Esophagus (tissue), 2 donors: ENCODE results near the gene ZBED5. TPM values are rescaled to one million over a fixed set of nuclear protein-coding genes. Genes with fewer than 3 reads are reported as not detected.
"Not testable (repeated sequence)": the region's sequence is repeated elsewhere in the genome, so short reads cannot be mapped to it uniquely, and the experiment has no call there.

Source experiments
- H3K27ac ChIP-seq, 2 donors: one replicate each; pipeline ENCODE4 v1.5.1; 2013; ENCODE audit warnings: low read depth in 2 of 2, mild to moderate bottlenecking in 2 of 2, inconsistent platforms in 1 of 2, low read length in 1 of 2, moderate library complexity in 1 of 2
- H3K27me3 ChIP-seq, 2 donors: one replicate each; pipeline ENCODE4 v1.6.1; 2013; ENCODE audit warnings: low read length in 2 of 2, control low read depth in 1 of 2, mild to moderate bottlenecking in 1 of 2; ENCODE audit not compliant: insufficient read depth in 2 of 2, control insufficient read depth in 1 of 2
- H3K36me3 ChIP-seq, 2 donors: one replicate each; pipeline ENCODE4 v1.6.1; 2013; ENCODE audit warnings: low read length in 1 of 2; ENCODE audit not compliant: control insufficient read depth in 2 of 2, insufficient read depth in 2 of 2
- H3K4me1 ChIP-seq, 2 donors: one replicate each; pipeline ENCODE4 v1.6.1; 2013; ENCODE audit warnings: low read length in 1 of 2; ENCODE audit not compliant: control insufficient read depth in 2 of 2, insufficient read depth in 2 of 2
- H3K4me3 ChIP-seq, 2 donors: one replicate each; pipeline ENCODE4 v1.5.1; 2013; ENCODE audit warnings: low read length in 2 of 2, mild to moderate bottlenecking in 2 of 2, low read depth in 1 of 2, moderate library complexity in 1 of 2
- H3K9me3 ChIP-seq, 2 donors: one replicate each; pipeline ENCODE4 v1.6.1; 2013; ENCODE audit warnings: mild to moderate bottlenecking in 2 of 2, low read depth in 1 of 2, low read length in 1 of 2, moderate library complexity in 1 of 2; ENCODE audit not compliant: control insufficient read depth in 2 of 2, insufficient read depth in 1 of 2
- WGBS, 2 donors: extraction: QIAGEN DNeasy Blood & Tissue Kit; methylation state at CpG; one replicate each; pipeline ENCODE4 v1.1.7; 2013; 5-methylcytosine and 5-hydroxymethylcytosine counted together
- polyA plus RNA-seq, 2 donors: library from polyadenylated mRNA; stranded (reverse); fragments of 200-250 nt; gene quantifications; one replicate each; pipeline ENCODE4 v1.2.3, GENCODE V29; 2013
- donor health status: healthy with polysubstance abuse.
- donor health status: Bipolar disorder and iron deficiency.

Gene ZBED5
- polyA plus RNA-seq, 2 donors, result 16.1 to 30.4 TPM

GRCh38 chr11:10822491-10822890 lies 35.4 kb downstream of the ZBED5 start:
- not testable (repeated sequence) for H3K27me3 ChIP-seq, H3K9me3 ChIP-seq, H3K36me3 ChIP-seq, H3K27ac ChIP-seq, H3K4me3 ChIP-seq, H3K4me1 ChIP-seq
- 83 to 86% methylated on average over 3 of the region's 3 CpGs for WGBS, 2 donors

- Histone ChIP-seq H3K4me1 (no peaks in the 10 kb centered on the region), H3K9me3 (no peaks in the 10 kb centered on the region), H3K36me3 (no peaks in the 10 kb centered on the region), H3K4me3 (no peak overlapping the region), H3K27ac (no peak overlapping the region), H3K27me3 (no peaks in the 10 kb centered on the region)
- 68 to 76% methylated on average over 1 of the region's 1 CpG for WGBS, 2 donors
Observed at GRCh38 chr11:10818594-10818993, 39.3 kb downstream of the ZBED5 start.

DNA sequence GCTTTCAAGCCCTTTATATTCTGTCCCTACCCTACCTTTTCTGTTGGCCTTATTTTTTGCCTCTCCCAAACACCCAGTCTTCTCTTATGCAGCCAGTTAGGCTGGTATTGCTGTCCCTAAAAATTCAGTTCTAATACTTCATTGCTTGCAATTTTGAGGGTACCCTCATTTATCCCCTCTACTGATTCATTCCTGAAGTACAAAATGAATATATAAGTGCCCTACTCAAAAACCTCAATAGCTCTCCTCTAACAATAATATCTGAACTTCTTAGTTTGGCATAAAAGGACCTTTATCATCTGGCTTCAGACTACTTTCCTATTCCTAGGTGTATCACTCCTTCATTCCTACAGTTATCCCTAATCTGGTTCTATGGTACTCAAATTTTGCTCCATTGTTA lies 43.9 kb downstream of the ZBED5 start:
- Histone ChIP-seq H3K36me3 (no peaks in the 10 kb centered on the region), H3K4me3 (no peak overlapping the region), H3K27ac (no peak overlapping the region), H3K9me3 (no peaks in the 10 kb centered on the region), H3K4me1 (no peaks in the 10 kb centered on the region), H3K27me3 (no peaks in the 10 kb centered on the region)

DNA sequence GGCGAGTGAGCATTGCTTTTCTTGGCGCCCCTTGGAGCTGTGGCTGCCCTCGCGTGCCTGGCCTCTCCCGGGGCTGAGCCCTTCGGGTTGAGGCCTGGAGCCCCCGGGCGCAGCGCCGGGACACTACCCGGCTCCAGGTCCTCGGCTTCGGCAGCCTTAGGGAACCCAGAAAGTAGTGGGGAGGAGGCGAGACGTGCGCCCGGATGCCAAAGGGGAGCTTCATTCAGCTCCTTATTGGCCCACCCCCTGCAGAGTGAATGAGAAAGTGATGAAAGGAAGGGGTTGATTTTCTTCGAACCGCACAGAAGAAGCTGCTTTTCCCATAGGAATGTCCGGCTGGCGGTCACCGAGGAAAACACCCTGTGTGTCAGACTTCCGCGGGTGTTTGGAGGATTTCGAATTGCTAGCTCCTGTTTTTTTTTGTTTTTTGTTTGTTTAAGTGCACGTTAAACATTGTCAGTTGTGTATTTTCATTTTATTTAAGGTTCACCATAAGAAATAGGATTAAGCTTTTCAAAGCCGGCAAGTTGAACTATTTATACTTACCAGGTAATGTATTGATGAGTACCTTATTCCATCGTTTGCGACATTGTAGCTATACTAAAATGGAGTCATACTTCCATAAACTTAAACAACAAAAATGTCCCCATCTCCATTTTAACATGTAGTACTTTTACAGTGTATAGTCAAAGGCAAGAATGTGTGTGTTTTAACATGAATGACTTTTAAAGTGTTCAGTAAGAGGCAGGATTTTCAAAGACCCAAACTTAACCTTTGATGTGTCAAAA lies 48.3 kb downstream of the ZBED5 start:
- H3K27me3 ChIP-seq, result no peaks in the 10 kb centered on the region
- H3K4me3 ChIP-seq, result peak overlapping the region; percentile 88 to 100
- H3K9me3 ChIP-seq, result no peaks in the 10 kb centered on the region
- no peaks in the 10 kb centered on the region for H3K4me1 ChIP-seq
- WGBS, 2 donors, result 2% methylated on average over 29 of the region's 29 CpGs
- H3K27ac ChIP-seq, result peak overlapping the region; percentile 98 to 99
- peaks cover 2 to 4% of the 10 kb centered on the region in 2 donors for H3K36me3 ChIP-seq

GRCh38 chr11:10808553-10809372 lies 49.1 kb downstream of the ZBED5 start, which contains the start of gene EIF4G2:
Gene EIF4G2, minus strand, starts transcription at chr11:10808926.
- peak within 1 kb of the TSS; percentile 88 to 100 for H3K4me3 ChIP-seq
- H3K27me3 ChIP-seq, result no peaks in the 10 kb centered on the region
- no peaks in the 10 kb centered on the region for H3K4me1 ChIP-seq
- H3K9me3 ChIP-seq, result no peaks in the 10 kb centered on the region
- peak within 1 kb of the TSS; percentile 99 for H3K27ac ChIP-seq
- H3K36me3 ChIP-seq, result peaks cover 2 to 9% of the 10 kb centered on the region in 2 donors
- 0 to 1% methylated on average over 65 of the region's 65 CpGs for WGBS, 2 donors

DNA sequence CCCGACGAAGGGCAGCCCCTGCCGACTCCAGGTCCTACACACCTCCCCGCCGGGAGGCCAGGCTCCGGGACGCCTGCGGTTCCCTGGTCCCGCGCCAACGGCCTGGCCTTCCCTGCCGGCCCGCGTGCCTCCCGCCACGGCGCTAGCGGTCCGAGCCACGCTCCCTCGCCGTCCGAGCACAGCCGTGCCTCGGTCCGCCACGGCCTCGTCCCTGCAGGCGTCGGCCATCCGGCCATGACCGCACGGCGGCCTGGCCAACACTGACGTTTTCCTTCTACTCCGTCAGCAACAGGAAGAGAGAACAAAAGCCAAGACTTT lies 49.7 kb downstream of the ZBED5 start:
- Histone ChIP-seq H3K9me3 (no peaks in the 10 kb centered on the region), H3K36me3 (peaks cover 2 to 13% of the 10 kb centered on the region in 2 donors), H3K4me3 (peak overlapping the region; percentile 88 to 100), H3K27me3 (no peaks in the 10 kb centered on the region), H3K4me1 (no peaks in the 10 kb centered on the region), H3K27ac (peak overlapping the region; percentile 99)
- 0% methylated on average over 31 to 36 of the region's 36 CpGs for WGBS, 2 donors

DNA sequence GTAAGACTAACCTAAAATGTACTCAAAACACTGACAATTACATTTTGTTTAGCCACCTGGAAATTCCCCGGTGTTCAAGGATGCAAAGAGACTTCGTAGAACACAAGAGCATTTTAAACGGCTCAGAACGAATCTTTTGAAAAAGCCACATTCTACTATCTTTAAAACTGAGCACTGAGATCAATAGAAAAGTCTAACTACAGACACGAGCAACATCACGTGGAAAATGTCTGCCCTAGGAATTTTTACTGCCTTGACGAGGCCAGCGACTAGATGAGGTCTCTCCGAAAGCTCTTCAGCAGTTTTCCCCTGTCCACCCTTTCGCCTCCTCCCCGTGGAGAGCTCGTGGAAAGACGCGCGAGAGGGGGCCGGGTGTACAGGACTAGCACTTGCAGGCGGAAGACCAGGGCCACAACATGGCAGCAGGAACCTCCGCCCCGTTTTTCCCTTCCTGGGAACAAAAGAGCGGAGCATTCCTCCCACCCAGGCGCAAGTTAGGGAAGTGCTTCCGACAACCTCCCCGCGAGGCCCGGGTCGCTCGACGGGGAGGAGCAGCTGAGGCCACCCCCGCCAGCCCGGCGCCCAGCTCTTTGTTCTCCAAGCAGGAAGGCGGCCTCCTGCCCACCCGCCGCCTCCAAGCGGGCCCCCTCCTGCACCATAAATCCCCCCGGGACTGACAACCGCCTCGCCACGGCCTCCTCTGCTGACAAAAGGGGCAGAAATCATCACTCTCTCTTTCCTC lies 50.2 kb downstream of the ZBED5 start:
- no peaks in the 10 kb centered on the region for H3K4me1 ChIP-seq
- WGBS, 2 donors, result 1% methylated on average over 39 of the region's 39 CpGs

GRCh38 chr11:10806206-10806605 lies 51.6 kb downstream of the ZBED5 start:
- no peak overlapping the region for H3K27ac ChIP-seq
- peak overlapping the region in 1 of 2 donors; percentile 88 for H3K4me3 ChIP-seq
- 72 to 76% methylated on average over 4 of the region's 4 CpGs for WGBS, 2 donors
- H3K27me3 ChIP-seq, result no peaks in the 10 kb centered on the region
- peaks cover 15 to 18% of the 10 kb centered on the region in 2 donors for H3K36me3 ChIP-seq
- H3K9me3 ChIP-seq, result no peaks in the 10 kb centered on the region
- H3K4me1 ChIP-seq, result no peaks in the 10 kb centered on the region

More for the DNA sequence above, 50.2 kb downstream of the ZBED5 start:
- Histone ChIP-seq H3K36me3 (peaks cover 7 to 15% of the 10 kb centered on the region in 2 donors), H3K4me3 (peak overlapping the region; percentile 88 to 100), H3K27me3 (no peaks in the 10 kb centered on the region), H3K27ac (peak overlapping the region; percentile 99), H3K9me3 (no peaks in the 10 kb centered on the region)

DNA sequence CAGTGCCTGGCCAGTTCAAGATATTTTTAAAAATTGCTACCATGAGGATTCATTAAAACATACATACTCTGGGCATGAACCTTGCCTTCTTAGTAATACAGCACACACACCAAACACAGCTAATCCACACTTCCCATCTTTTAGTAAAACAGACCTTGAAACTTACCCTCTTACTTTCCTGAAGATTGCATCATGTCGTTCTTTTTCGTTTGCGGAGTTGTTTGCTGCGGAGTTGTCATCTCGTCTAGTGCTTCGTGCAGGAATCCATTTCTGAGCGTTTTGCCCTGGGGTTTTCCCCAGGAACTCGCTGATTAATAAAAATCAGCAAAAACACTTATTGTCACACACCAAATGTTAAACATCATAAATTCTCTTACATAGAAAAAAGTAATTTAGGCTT lies 52.1 kb downstream of the ZBED5 start:
- H3K36me3 ChIP-seq, result peaks cover 15 to 18% of the 10 kb centered on the region in 2 donors
- no peaks in the 10 kb centered on the region for H3K27me3 ChIP-seq
- H3K9me3 ChIP-seq, result no peaks in the 10 kb centered on the region
- peak overlapping the region in 1 of 2 donors; percentile 88 for H3K4me3 ChIP-seq
- H3K4me1 ChIP-seq, result no peaks in the 10 kb centered on the region
- 62 to 64% methylated on average over 8 of the region's 8 CpGs for WGBS, 2 donors
- H3K27ac ChIP-seq, result peak overlapping the region in 1 of 2 donors; percentile 4
